Liver (tissue), 3 donors: Measurements from ENCODE around the gene AP1S1.

Source experiments
- CTCF ChIP-seq: fragments of 150-350 bp; IDR thresholded peaks from 2 replicates; pipeline ENCODE4 v1.5.1; 2017; ENCODE audit warnings: improper control_type of control experiment, low read depth, low read length; ENCODE audit not compliant: missing input control
- EGR1 ChIP-seq, 2 donors: IDR thresholded peaks; 2 replicates each; pipeline ENCODE4 v1.6.1; 2016 to 2018; ENCODE audit warnings: antibody characterized with exemption in 2 of 2, low read depth in 2 of 2
- FOXA1 ChIP-seq: IDR thresholded peaks from 2 replicates; pipeline ENCODE4 v1.6.1; 2016; ENCODE audit warnings: antibody characterized with exemption
- GABPA ChIP-seq, 2 donors: IDR thresholded peaks in 1 of 2; conservative IDR thresholded peaks in 1 of 2; 2 replicates each; pipeline ENCODE4 v1.6.1; 2016; ENCODE audit warnings: antibody characterized with exemption in 2 of 2, mild to moderate bottlenecking in 1 of 2, moderate library complexity in 1 of 2
- JUND ChIP-seq, 2 donors: IDR thresholded peaks; 2 replicates each; pipeline ENCODE4 v1.6.1; 2016; ENCODE audit warnings: antibody characterized with exemption in 2 of 2
- MAX ChIP-seq: IDR thresholded peaks from 2 replicates; pipeline ENCODE4 v1.6.1; 2016; ENCODE audit warnings: antibody characterized with exemption
- RAD21 ChIP-seq, 2 donors: IDR thresholded peaks; 2 replicates each; pipeline ENCODE4 v1.6.1; 2016; ENCODE audit warnings: antibody characterized with exemption in 2 of 2, mild to moderate bottlenecking in 2 of 2
- RXRA ChIP-seq, 2 donors: IDR thresholded peaks; 2 replicates each; pipeline ENCODE4 v1.6.1; 2017 to 2018; ENCODE audit warnings: antibody characterized with exemption in 2 of 2, mild to moderate bottlenecking in 1 of 2
- SP1 ChIP-seq: IDR thresholded peaks from 2 replicates; pipeline ENCODE4 v1.6.1; 2018; ENCODE audit warnings: antibody characterized with exemption, mild to moderate bottlenecking
- TAF1 ChIP-seq: conservative IDR thresholded peaks from 2 replicates; pipeline ENCODE4 v1.6.1; 2016; ENCODE audit warnings: antibody characterized with exemption, mild to moderate bottlenecking
- TF ChIP-seq, protein P1 (sequence below): IDR thresholded peaks from 2 replicates; pipeline ENCODE4 v1.6.1; 2016; ENCODE audit warnings: antibody characterized with exemption, mild to moderate bottlenecking
- TF ChIP-seq, protein P2 (sequence below): IDR thresholded peaks from 2 replicates; pipeline ENCODE4 v1.6.1; 2016; ENCODE audit warnings: antibody characterized with exemption
- donor health status: healthy.
- donor health status: healthy.

- no peak for TF ChIP-seq CTCF
- no peak for TF ChIP-seq JUND (IDR thresholded peaks at IDR 0.05)
- no peak for TF ChIP-seq MAX
- no peak for TF ChIP-seq SP1
- no peak for TF ChIP-seq RAD21 (IDR thresholded peaks at IDR 0.05)
- no peak for TF ChIP-seq TAF1
- TF ChIP-seq GABPA (IDR thresholded peaks at IDR 0.05 in 1 of 2, conservative IDR thresholded peaks at IDR 0.05 in 1 of 2), result no peak
- TF ChIP-seq RXRA (IDR thresholded peaks at IDR 0.05), result no peak
- TF ChIP-seq EGR1 (IDR thresholded peaks at IDR 0.05; ENCODE audit: low read depth in 2 of 2), result no peak
- TF ChIP-seq, protein P1, sequence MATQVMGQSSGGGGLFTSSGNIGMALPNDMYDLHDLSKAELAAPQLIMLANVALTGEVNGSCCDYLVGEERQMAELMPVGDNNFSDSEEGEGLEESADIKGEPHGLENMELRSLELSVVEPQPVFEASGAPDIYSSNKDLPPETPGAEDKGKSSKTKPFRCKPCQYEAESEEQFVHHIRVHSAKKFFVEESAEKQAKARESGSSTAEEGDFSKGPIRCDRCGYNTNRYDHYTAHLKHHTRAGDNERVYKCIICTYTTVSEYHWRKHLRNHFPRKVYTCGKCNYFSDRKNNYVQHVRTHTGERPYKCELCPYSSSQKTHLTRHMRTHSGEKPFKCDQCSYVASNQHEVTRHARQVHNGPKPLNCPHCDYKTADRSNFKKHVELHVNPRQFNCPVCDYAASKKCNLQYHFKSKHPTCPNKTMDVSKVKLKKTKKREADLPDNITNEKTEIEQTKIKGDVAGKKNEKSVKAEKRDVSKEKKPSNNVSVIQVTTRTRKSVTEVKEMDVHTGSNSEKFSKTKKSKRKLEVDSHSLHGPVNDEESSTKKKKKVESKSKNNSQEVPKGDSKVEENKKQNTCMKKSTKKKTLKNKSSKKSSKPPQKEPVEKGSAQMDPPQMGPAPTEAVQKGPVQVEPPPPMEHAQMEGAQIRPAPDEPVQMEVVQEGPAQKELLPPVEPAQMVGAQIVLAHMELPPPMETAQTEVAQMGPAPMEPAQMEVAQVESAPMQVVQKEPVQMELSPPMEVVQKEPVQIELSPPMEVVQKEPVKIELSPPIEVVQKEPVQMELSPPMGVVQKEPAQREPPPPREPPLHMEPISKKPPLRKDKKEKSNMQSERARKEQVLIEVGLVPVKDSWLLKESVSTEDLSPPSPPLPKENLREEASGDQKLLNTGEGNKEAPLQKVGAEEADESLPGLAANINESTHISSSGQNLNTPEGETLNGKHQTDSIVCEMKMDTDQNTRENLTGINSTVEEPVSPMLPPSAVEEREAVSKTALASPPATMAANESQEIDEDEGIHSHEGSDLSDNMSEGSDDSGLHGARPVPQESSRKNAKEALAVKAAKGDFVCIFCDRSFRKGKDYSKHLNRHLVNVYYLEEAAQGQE, result no peak
- TF ChIP-seq, protein P2, sequence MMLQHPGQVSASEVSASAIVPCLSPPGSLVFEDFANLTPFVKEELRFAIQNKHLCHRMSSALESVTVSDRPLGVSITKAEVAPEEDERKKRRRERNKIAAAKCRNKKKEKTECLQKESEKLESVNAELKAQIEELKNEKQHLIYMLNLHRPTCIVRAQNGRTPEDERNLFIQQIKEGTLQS, result no peak
- no peak for TF ChIP-seq FOXA1
Observed at GRCh38 chr7:101170617-101171441, 16.6 kb downstream of the AP1S1 start.
